ENCODE data around the gene NPHP4.
"Not testable (repeated sequence)": the region's sequence is repeated elsewhere in the genome, so short reads cannot be mapped to it uniquely, and the experiment has no call there.

NPHP4 gene

DNA sequence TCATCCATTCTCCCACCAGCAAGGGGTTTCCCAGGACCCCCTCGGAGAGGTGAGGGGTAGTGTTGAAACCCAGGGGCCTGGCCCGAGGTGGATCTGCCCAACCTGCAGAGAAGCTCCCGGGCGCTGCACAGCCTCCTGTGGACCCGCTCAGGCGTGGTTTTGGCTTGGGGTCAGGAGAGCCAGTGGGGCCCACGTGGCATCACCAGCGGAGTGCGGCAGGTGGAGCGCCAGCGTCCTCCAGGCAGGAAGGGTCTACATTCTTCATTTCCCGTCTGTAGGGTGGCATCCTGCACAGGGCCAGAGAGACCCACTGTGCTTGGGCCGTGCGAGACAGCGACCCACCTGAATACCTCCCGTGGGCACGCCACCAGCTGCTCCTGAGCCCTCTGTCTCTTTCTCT is 135.2 kb downstream of the NPHP4 start:
- no peak overlapping the region for H3K9ac ChIP-seq (ENCODE audit: low read length in 2 of 2)
- no peaks in the 10 kb centered on the region for H3K27me3 ChIP-seq (ENCODE audit: control insufficient read depth in 1 of 2, insufficient read depth in 2 of 2, low read length in 2 of 2)
- H3K4me3 ChIP-seq (ENCODE audit: low read length in 2 of 2): no peak overlapping the region
- H3K27ac ChIP-seq (ENCODE audit: low read length): no peak overlapping the region
- peaks cover 2 to 4% of the 10 kb centered on the region in 2 donors for H3K36me3 ChIP-seq (ENCODE audit: control insufficient read depth in 2 of 2, insufficient read depth in 2 of 2, low read length in 2 of 2)
- H3K9me3 ChIP-seq (ENCODE audit: control insufficient read depth in 2 of 2, low read length in 2 of 2): no peaks in the 10 kb centered on the region
- H3K4me1 ChIP-seq (ENCODE audit: control insufficient read depth, insufficient read depth, low read length): no peaks in the 10 kb centered on the region

- Histone ChIP-seq H3K36me3 (ENCODE audit: control insufficient read depth in 2 of 2, insufficient read depth in 2 of 2, low read length in 2 of 2) (no peaks in the 10 kb centered on the region), H3K9me3 (ENCODE audit: control insufficient read depth in 2 of 2, low read length in 2 of 2) (no peaks in the 10 kb centered on the region), H3K27ac (ENCODE audit: low read length) (no peak overlapping the region), H3K9ac (ENCODE audit: low read length in 2 of 2) (no peak overlapping the region), H3K4me3 (ENCODE audit: low read length in 2 of 2) (no peak overlapping the region), H3K4me1 (ENCODE audit: control insufficient read depth, insufficient read depth, low read length) (no peaks in the 10 kb centered on the region), H3K27me3 (ENCODE audit: control insufficient read depth in 1 of 2, insufficient read depth in 2 of 2, low read length in 2 of 2) (no peaks in the 10 kb centered on the region)
These were observed 135.9 kb downstream of the NPHP4 start for GRCh38 chr1:5856246-5856815.

DNA sequence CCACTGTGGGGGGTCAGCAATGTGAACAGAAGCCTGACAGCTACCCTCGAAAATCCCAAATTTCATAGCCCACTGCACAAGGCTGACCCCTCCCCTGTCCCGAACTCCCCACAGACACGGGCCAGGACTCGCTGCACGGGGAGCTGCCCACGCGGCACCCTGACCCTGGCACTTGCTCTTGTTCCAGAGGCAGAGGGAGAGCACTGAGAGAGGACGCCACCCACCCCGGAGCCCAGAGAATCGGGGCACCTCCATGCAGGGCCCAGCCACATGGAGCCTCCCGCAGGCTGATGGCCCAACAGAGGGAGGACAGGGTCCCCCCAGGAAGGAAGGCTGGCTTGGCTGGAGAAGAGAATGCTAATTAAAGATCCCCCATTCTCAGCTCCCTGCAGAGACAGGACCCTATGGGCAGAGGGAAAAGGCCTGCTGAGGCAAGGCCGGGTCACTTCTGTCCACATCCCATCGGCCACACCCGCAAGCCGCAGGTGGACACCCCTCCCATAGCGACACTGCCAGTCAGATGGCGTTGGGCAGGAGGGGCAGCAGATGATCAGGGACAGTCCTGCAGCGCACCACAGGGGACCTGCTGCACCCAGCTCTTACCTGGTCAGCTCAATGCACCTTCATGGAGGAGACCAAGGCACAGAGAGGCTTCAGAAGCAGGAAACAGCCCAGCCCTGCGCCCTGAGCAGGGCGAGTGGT is 136.9 kb downstream of the NPHP4 start:
- Histone ChIP-seq H3K36me3 (ENCODE audit: control insufficient read depth in 2 of 2, insufficient read depth in 2 of 2, low read length in 2 of 2) (no peaks in the 10 kb centered on the region), H3K27me3 (ENCODE audit: control insufficient read depth in 1 of 2, insufficient read depth in 2 of 2, low read length in 2 of 2) (no peaks in the 10 kb centered on the region), H3K27ac (ENCODE audit: low read length) (no peak overlapping the region)

DNA sequence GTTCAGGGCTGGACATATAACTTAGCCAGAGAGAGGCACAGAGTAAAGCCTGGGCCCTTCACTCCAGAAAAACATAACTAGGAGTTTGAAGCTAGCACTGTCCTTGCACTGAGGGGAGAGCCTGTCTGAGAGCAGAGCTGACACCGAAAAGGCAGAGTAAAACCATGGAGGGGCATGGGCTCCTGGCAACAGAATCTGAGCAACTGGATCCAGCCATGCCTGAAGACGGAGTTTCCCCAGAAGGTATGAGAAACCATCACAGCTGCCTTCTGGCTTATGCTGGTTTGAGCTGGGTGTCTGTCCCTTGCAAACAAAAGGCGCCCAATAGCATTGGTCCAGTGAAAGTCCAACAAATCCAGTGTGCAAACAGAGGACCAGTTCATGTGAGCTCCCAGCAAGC is 137.5 kb downstream of the NPHP4 start:
- Histone ChIP-seq H3K4me3 (ENCODE audit: low read length in 2 of 2) (no peak overlapping the region), H3K9me3 (ENCODE audit: control insufficient read depth in 2 of 2, low read length in 2 of 2) (no peaks in the 10 kb centered on the region)

More for the DNA sequence above, 136.9 kb downstream of the NPHP4 start:
- H3K9me3 ChIP-seq (ENCODE audit: control insufficient read depth in 2 of 2, low read length in 2 of 2): no peaks in the 10 kb centered on the region
- no peaks in the 10 kb centered on the region for H3K4me1 ChIP-seq (ENCODE audit: control insufficient read depth, insufficient read depth, low read length)
- no peak overlapping the region for H3K9ac ChIP-seq (ENCODE audit: low read length in 2 of 2)
- no peak overlapping the region for H3K4me3 ChIP-seq (ENCODE audit: low read length in 2 of 2)

GRCh38 chr1:5853858-5854257 is 138.4 kb downstream of the NPHP4 start:
- H3K4me3 ChIP-seq (ENCODE audit: low read length in 2 of 2); H3K36me3 ChIP-seq (ENCODE audit: control insufficient read depth in 2 of 2, insufficient read depth in 2 of 2, low read length in 2 of 2); H3K27ac ChIP-seq (ENCODE audit: low read length); H3K4me1 ChIP-seq (ENCODE audit: control insufficient read depth, insufficient read depth, low read length); H3K27me3 ChIP-seq (ENCODE audit: control insufficient read depth in 1 of 2, insufficient read depth in 2 of 2, low read length in 2 of 2); H3K9me3 ChIP-seq (ENCODE audit: control insufficient read depth in 2 of 2, low read length in 2 of 2); H3K9ac ChIP-seq (ENCODE audit: low read length in 2 of 2): not testable (repeated sequence)

More for the DNA sequence above, 137.5 kb downstream of the NPHP4 start:
- Histone ChIP-seq H3K9ac (ENCODE audit: low read length in 2 of 2) (no peak overlapping the region), H3K27ac (ENCODE audit: low read length) (no peak overlapping the region), H3K27me3 (ENCODE audit: control insufficient read depth in 1 of 2, insufficient read depth in 2 of 2, low read length in 2 of 2) (no peaks in the 10 kb centered on the region), H3K4me1 (ENCODE audit: control insufficient read depth, insufficient read depth, low read length) (no peaks in the 10 kb centered on the region), H3K36me3 (ENCODE audit: control insufficient read depth in 2 of 2, insufficient read depth in 2 of 2, low read length in 2 of 2) (no peaks in the 10 kb centered on the region)

DNA sequence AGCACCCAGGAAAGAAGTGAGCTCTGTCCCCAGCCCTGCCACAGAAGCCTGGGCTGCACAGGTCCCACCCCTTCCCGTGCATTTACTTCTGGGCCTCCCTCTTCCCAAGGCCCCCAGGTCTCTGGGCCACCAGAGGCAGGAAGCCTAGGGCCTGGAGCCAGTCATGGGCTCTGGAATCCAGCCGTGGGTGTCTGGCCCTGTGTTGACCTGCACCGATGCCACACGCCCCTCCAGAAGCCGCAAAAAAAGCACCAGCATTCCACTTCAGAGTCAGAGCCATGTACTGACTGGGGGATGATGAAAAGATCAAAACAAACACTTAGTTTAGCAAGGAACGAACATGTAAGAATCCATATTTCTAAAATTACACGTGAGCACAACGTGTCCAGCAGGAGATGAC is 141.7 kb downstream of the NPHP4 start:
- Histone ChIP-seq H3K4me3 (ENCODE audit: low read length in 2 of 2) (no peak overlapping the region), H3K4me1 (ENCODE audit: control insufficient read depth, insufficient read depth, low read length) (no peaks in the 10 kb centered on the region), H3K9me3 (ENCODE audit: control insufficient read depth in 2 of 2, low read length in 2 of 2) (no peaks in the 10 kb centered on the region), H3K27ac (ENCODE audit: low read length) (no peak overlapping the region), H3K9ac (ENCODE audit: low read length in 2 of 2) (no peak overlapping the region), H3K36me3 (ENCODE audit: control insufficient read depth in 2 of 2, insufficient read depth in 2 of 2, low read length in 2 of 2) (no peaks in the 10 kb centered on the region), H3K27me3 (ENCODE audit: control insufficient read depth in 1 of 2, insufficient read depth in 2 of 2, low read length in 2 of 2) (peaks cover 12 to 16% of the 10 kb centered on the region in 2 donors)

DNA sequence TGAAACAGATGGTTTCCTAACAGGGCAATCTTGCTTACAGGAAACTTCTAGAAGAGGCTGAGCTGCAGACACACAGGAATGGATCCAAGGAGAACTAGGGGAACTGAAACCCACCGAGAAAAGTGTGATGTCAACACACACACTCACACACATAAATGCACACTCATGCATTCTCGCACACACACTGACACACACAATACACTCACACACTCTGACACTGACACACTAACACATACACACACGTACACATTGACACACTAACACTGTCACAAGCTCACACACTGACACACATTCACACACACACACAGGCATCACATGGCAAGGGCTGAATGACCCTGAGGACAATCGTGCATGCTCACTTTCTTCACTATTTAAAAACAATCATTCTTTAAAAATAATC is 142.7 kb downstream of the NPHP4 start:
- Histone ChIP-seq H3K36me3 (ENCODE audit: control insufficient read depth in 2 of 2, insufficient read depth in 2 of 2, low read length in 2 of 2) (no peaks in the 10 kb centered on the region), H3K9ac (ENCODE audit: low read length in 2 of 2) (no peak overlapping the region), H3K27me3 (ENCODE audit: control insufficient read depth in 1 of 2, insufficient read depth in 2 of 2, low read length in 2 of 2) (peaks cover 14 to 21% of the 10 kb centered on the region in 2 donors), H3K4me3 (ENCODE audit: low read length in 2 of 2) (no peak overlapping the region), H3K4me1 (ENCODE audit: control insufficient read depth, insufficient read depth, low read length) (no peaks in the 10 kb centered on the region), H3K27ac (ENCODE audit: low read length) (no peak overlapping the region), H3K9me3 (ENCODE audit: control insufficient read depth in 2 of 2, low read length in 2 of 2) (no peaks in the 10 kb centered on the region)

- Histone ChIP-seq H3K4me3 (ENCODE audit: low read length in 2 of 2) (no peak overlapping the region), H3K27ac (ENCODE audit: low read length) (no peak overlapping the region), H3K4me1 (ENCODE audit: control insufficient read depth, insufficient read depth, low read length) (no peaks in the 10 kb centered on the region)
These were observed 145.1 kb downstream of the NPHP4 start for GRCh38 chr1:5847013-5847659.

DNA sequence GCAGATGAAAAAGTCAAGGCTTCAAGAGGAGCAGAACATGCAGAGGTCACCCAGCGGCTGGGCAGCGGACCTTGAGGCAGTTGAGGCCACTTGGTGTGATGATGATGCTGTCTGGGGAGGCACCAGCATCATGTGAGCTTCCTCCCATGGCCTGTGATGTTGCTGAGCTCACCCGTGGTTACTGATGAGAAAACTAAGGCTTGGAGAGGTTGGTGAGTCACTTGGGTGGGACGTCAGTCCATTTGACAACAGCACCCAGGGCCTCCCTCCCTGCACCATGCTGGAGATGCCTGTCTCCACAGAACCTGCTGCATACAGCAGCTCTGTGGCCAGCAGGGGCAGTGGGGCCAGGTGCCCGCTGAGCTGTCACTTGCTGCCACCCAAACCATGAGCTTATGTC is 146.8 kb downstream of the NPHP4 start:
- Histone ChIP-seq H3K4me3 (ENCODE audit: low read length in 2 of 2) (no peak overlapping the region), H3K4me1 (ENCODE audit: control insufficient read depth, insufficient read depth, low read length) (no peaks in the 10 kb centered on the region), H3K27me3 (ENCODE audit: control insufficient read depth in 1 of 2, insufficient read depth in 2 of 2, low read length in 2 of 2) (peaks cover 17 to 25% of the 10 kb centered on the region in 2 donors), H3K27ac (ENCODE audit: low read length) (no peak overlapping the region), H3K9ac (ENCODE audit: low read length in 2 of 2) (no peak overlapping the region), H3K9me3 (ENCODE audit: control insufficient read depth in 2 of 2, low read length in 2 of 2) (no peaks in the 10 kb centered on the region), H3K36me3 (ENCODE audit: control insufficient read depth in 2 of 2, insufficient read depth in 2 of 2, low read length in 2 of 2) (no peaks in the 10 kb centered on the region)

More at GRCh38 chr1:5847013-5847659, 145.1 kb downstream of the NPHP4 start:
- Histone ChIP-seq H3K9ac (ENCODE audit: low read length in 2 of 2) (no peak overlapping the region), H3K27me3 (ENCODE audit: control insufficient read depth in 1 of 2, insufficient read depth in 2 of 2, low read length in 2 of 2) (peaks cover 17 to 25% of the 10 kb centered on the region in 2 donors), H3K36me3 (ENCODE audit: control insufficient read depth in 2 of 2, insufficient read depth in 2 of 2, low read length in 2 of 2) (no peaks in the 10 kb centered on the region), H3K9me3 (ENCODE audit: control insufficient read depth in 2 of 2, low read length in 2 of 2) (no peaks in the 10 kb centered on the region)

GRCh38 chr1:5844442-5844841 is 147.8 kb downstream of the NPHP4 start:
- H3K27me3 ChIP-seq (ENCODE audit: control insufficient read depth in 1 of 2, insufficient read depth in 2 of 2, low read length in 2 of 2): peaks cover 17 to 25% of the 10 kb centered on the region in 2 donors
- no peak overlapping the region for H3K4me3 ChIP-seq (ENCODE audit: low read length in 2 of 2)
- no peaks in the 10 kb centered on the region for H3K36me3 ChIP-seq (ENCODE audit: control insufficient read depth in 2 of 2, insufficient read depth in 2 of 2, low read length in 2 of 2)
- no peaks in the 10 kb centered on the region for H3K9me3 ChIP-seq (ENCODE audit: control insufficient read depth in 2 of 2, low read length in 2 of 2)
- no peaks in the 10 kb centered on the region for H3K4me1 ChIP-seq (ENCODE audit: control insufficient read depth, insufficient read depth, low read length)
- H3K27ac ChIP-seq (ENCODE audit: low read length): no peak overlapping the region
- H3K9ac ChIP-seq (ENCODE audit: low read length in 2 of 2): no peak overlapping the region
